ENCODE data around the gene TMEM201.
"Not testable (repeated sequence)": the region's sequence is repeated elsewhere in the genome, so short reads cannot be mapped to it uniquely, and the experiment has no call there.

TMEM201 gene

GRCh38 chr1:9612162-9612845 is 23.6 kb downstream of the TMEM201 start:
- no peak for DNase-seq (ENCODE audit: low read depth, low spot score)
- no peak overlapping the region for H3K4me3 ChIP-seq (ENCODE audit: low read length)

GRCh38 chr1:9612871-9613624 is 24.3 kb downstream of the TMEM201 start:
- no peak for DNase-seq (ENCODE audit: low read depth, low spot score)
- H3K4me3 ChIP-seq (ENCODE audit: low read length) = no peak overlapping the region

- DNase-seq (ENCODE audit: low read depth, low spot score) = no peak
- H3K4me3 ChIP-seq (ENCODE audit: low read length) = no peak overlapping the region
Measured at GRCh38 chr1:9613625-9614299, 25.1 kb downstream of the TMEM201 start.

- no peak overlapping the region for H3K4me3 ChIP-seq (ENCODE audit: low read length)
- peak; percentile 45 for DNase-seq (ENCODE audit: low read depth, low spot score)
Measured at GRCh38 chr1:9615316-9616063, 26.8 kb downstream of the TMEM201 start.

GRCh38 chr1:9618909-9619679 is 30.4 kb downstream of the TMEM201 start:
- H3K4me3 ChIP-seq (ENCODE audit: low read length) = no peak overlapping the region
- DNase-seq (ENCODE audit: low read depth, low spot score) = no peak

- H3K4me3 ChIP-seq (ENCODE audit: low read length) = no peak overlapping the region
Measured at GRCh38 chr1:9621032-9621431, 32.3 kb downstream of the TMEM201 start.

GRCh38 chr1:9624081-9624480 is 35.4 kb downstream of the TMEM201 start:
- H3K4me3 ChIP-seq (ENCODE audit: low read length) = no peak overlapping the region
- DNase-seq (ENCODE audit: low read depth, low spot score) = no peak

More at GRCh38 chr1:9621032-9621431, 32.3 kb downstream of the TMEM201 start:
- DNase-seq (ENCODE audit: low read depth, low spot score) = no peak

GRCh38 chr1:9625030-9625429 is 36.3 kb downstream of the TMEM201 start:
- DNase-seq (ENCODE audit: low read depth, low spot score); H3K4me3 ChIP-seq (ENCODE audit: low read length): not testable (repeated sequence)

- no peak overlapping the region for H3K4me3 ChIP-seq (ENCODE audit: low read length)
- DNase-seq (ENCODE audit: low read depth, low spot score) = no peak
Measured at GRCh38 chr1:9626201-9626608, 37.5 kb downstream of the TMEM201 start.

- peak overlapping the region; percentile 49 for H3K4me3 ChIP-seq (ENCODE audit: low read length)
- DNase-seq (ENCODE audit: low read depth, low spot score) = peak; percentile 32
Measured at GRCh38 chr1:9628541-9629444, 40.1 kb downstream of the TMEM201 start.

GRCh38 chr1:9629445-9630201 is 40.9 kb downstream of the TMEM201 start:
- H3K4me3 ChIP-seq (ENCODE audit: low read length) = peak overlapping the region; percentile 49
- DNase-seq (ENCODE audit: low read depth, low spot score) = peak; percentile 72

- peak overlapping the region; percentile 49 for H3K4me3 ChIP-seq (ENCODE audit: low read length)
- no peak for DNase-seq (ENCODE audit: low read depth, low spot score)
Measured at GRCh38 chr1:9630331-9631111, 41.8 kb downstream of the TMEM201 start.

- DNase-seq (ENCODE audit: low read depth, low spot score) = no peak
- H3K4me3 ChIP-seq (ENCODE audit: low read length) = no peak overlapping the region
Measured at GRCh38 chr1:9631613-9632012, 42.9 kb downstream of the TMEM201 start.

GRCh38 chr1:9633493-9633892 is 44.8 kb downstream of the TMEM201 start:
- no peak for DNase-seq (ENCODE audit: low read depth, low spot score)
- H3K4me3 ChIP-seq (ENCODE audit: low read length) = no peak overlapping the region

- no peak for DNase-seq (ENCODE audit: low read depth, low spot score)
- no peak overlapping the region for H3K4me3 ChIP-seq (ENCODE audit: low read length)
Measured at GRCh38 chr1:9634582-9634981, 45.9 kb downstream of the TMEM201 start.

GRCh38 chr1:9639227-9639626 is 50.5 kb downstream of the TMEM201 start:
- no peak for DNase-seq (ENCODE audit: low read depth, low spot score)
- H3K4me3 ChIP-seq (ENCODE audit: low read length) = no peak overlapping the region

Data from Jurkat, Clone E6-1 (cell line).